Measurements from ENCODE around the gene MPEG1. TPM values are rescaled to one million over a fixed set of nuclear protein-coding genes. Genes with fewer than 3 reads are reported as not detected.

MPEG1 gene
- total and polyA plus RNA-seq, 2 donors (not counting 1 experiment from before 2014, with no cell fraction given): not detected

DNA sequence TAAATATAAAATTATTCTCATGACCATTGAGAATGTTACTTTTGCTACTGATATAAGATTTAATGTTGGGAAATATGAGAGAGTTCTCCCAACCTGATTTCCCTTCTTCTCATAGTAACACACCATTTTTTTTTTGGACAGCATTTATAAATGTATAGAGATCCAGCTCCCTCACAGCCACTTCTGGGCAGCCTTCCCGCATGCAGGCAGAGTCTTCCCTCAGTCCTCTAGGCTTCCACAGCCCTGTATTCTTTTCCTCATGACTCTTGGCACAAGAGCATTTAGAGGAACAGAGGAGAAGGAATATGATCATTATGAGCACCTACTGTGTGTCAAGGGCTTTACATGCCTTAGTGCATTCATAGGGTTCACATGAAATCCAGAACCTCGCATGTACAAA, 31.8 kb downstream of the MPEG1 start:
- DNase-seq (ENCODE audit: low read depth in 2 of 2): no peak
- Histone ChIP-seq H4K20me1 (ENCODE audit: control insufficient read depth, extremely low read depth, insufficient read depth, low read length) (no peaks in the 10 kb centered on the region), H3K36me3 (ENCODE audit: control insufficient read depth, insufficient read depth, low read length) (peaks cover 3% of the 10 kb centered on the region)

DNA sequence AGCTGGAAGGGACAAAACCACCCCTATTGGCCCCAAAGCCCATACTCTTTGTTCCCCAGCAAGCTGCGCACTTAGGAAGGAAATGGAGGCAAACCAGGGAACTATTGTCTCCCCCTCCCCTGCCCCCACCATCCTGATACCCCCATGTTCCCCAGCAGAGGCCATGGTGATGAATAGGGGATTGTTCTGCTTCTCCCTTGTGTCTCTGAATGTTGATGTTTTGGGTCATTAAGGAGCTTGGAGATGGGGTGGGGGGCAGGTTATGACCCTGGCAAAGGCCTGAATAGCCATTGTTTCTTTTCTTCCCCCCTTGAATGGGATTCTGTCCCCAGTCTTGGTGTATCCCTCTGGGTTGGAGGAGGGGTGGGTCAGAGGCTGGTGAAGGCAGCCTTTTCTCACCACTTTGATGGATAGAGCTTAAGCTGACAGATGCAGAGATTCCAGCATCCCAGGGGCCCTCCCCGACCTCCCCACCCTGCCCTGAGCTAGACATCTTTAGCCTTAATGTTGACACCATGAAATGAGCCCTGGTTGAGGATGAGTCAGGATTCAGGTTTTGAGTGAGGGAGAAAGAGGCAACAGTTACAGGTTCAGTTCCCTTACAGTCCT, 32.5 kb downstream of the MPEG1 start:
- no peak overlapping the region for H3K27ac ChIP-seq (ENCODE audit: insufficient read depth, low read length)
- H3K9me3 ChIP-seq (ENCODE audit: control insufficient read depth, insufficient read depth, low read depth, low read length): no peaks in the 10 kb centered on the region
- TF ChIP-seq, protein P1, sequence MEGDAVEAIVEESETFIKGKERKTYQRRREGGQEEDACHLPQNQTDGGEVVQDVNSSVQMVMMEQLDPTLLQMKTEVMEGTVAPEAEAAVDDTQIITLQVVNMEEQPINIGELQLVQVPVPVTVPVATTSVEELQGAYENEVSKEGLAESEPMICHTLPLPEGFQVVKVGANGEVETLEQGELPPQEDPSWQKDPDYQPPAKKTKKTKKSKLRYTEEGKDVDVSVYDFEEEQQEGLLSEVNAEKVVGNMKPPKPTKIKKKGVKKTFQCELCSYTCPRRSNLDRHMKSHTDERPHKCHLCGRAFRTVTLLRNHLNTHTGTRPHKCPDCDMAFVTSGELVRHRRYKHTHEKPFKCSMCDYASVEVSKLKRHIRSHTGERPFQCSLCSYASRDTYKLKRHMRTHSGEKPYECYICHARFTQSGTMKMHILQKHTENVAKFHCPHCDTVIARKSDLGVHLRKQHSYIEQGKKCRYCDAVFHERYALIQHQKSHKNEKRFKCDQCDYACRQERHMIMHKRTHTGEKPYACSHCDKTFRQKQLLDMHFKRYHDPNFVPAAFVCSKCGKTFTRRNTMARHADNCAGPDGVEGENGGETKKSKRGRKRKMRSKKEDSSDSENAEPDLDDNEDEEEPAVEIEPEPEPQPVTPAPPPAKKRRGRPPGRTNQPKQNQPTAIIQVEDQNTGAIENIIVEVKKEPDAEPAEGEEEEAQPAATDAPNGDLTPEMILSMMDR (conservative IDR thresholded peaks at IDR 0.05 in 1 of 2, IDR thresholded peaks at IDR 0.05 in 1 of 2; ENCODE audit: low read depth in 1 of 2, low read length in 2 of 2): no peak
- TF ChIP-seq EZH2 (IDR thresholded peaks at IDR 0.05; ENCODE audit: low read length, missing control alignments): no peak
- H3K4me2 ChIP-seq (ENCODE audit: extremely low read depth, insufficient read depth, low read length): no peak overlapping the region
- H4K20me1 ChIP-seq (ENCODE audit: control insufficient read depth, extremely low read depth, insufficient read depth, low read length): no peaks in the 10 kb centered on the region
- no peak for DNase-seq (ENCODE audit: low read depth in 2 of 2)
- no peaks in the 10 kb centered on the region for H3K79me2 ChIP-seq (ENCODE audit: control insufficient read depth, insufficient read depth, low read length)
- H3K27me3 ChIP-seq (ENCODE audit: control insufficient read depth, insufficient read depth, low read length): no peaks in the 10 kb centered on the region
- peaks cover 3% of the 10 kb centered on the region for H3K36me3 ChIP-seq (ENCODE audit: control insufficient read depth, insufficient read depth, low read length)
- no peak overlapping the region for H2AFZ ChIP-seq (ENCODE audit: low read length)
- H3K9ac ChIP-seq (ENCODE audit: insufficient read depth, low read length): no peak overlapping the region
- peaks cover 4% of the 10 kb centered on the region for H3K4me1 ChIP-seq (ENCODE audit: control insufficient read depth, extremely low read depth, insufficient read depth, low read length)
- H3K4me3 ChIP-seq (replicated peaks in 1 of 4; ENCODE audit: control extremely low read depth in 1 of 4, insufficient read depth in 1 of 4, low read depth in 3 of 4, low read length in 4 of 4): no peak overlapping the region

More for the DNA sequence above, 31.8 kb downstream of the MPEG1 start:
- no peak overlapping the region for H3K4me3 ChIP-seq (replicated peaks in 1 of 4; ENCODE audit: control extremely low read depth in 1 of 4, insufficient read depth in 1 of 4, low read depth in 3 of 4, low read length in 4 of 4)
- no peaks in the 10 kb centered on the region for H3K9me3 ChIP-seq (ENCODE audit: control insufficient read depth, insufficient read depth, low read depth, low read length)
- H3K27me3 ChIP-seq (ENCODE audit: control insufficient read depth, insufficient read depth, low read length): no peaks in the 10 kb centered on the region
- H3K4me2 ChIP-seq (ENCODE audit: extremely low read depth, insufficient read depth, low read length): no peak overlapping the region
- no peak overlapping the region for H3K27ac ChIP-seq (ENCODE audit: insufficient read depth, low read length)
- H3K4me1 ChIP-seq (ENCODE audit: control insufficient read depth, extremely low read depth, insufficient read depth, low read length): peaks cover 4% of the 10 kb centered on the region
- no peak for TF ChIP-seq EZH2 (IDR thresholded peaks at IDR 0.05; ENCODE audit: low read length, missing control alignments)
- TF ChIP-seq, protein P1 (conservative IDR thresholded peaks at IDR 0.05 in 1 of 2, IDR thresholded peaks at IDR 0.05 in 1 of 2; ENCODE audit: low read depth in 1 of 2, low read length in 2 of 2): no peak
- no peak overlapping the region for H3K9ac ChIP-seq (ENCODE audit: insufficient read depth, low read length)
- H3K79me2 ChIP-seq (ENCODE audit: control insufficient read depth, insufficient read depth, low read length): no peaks in the 10 kb centered on the region
- no peak overlapping the region for H2AFZ ChIP-seq (ENCODE audit: low read length)

DNA sequence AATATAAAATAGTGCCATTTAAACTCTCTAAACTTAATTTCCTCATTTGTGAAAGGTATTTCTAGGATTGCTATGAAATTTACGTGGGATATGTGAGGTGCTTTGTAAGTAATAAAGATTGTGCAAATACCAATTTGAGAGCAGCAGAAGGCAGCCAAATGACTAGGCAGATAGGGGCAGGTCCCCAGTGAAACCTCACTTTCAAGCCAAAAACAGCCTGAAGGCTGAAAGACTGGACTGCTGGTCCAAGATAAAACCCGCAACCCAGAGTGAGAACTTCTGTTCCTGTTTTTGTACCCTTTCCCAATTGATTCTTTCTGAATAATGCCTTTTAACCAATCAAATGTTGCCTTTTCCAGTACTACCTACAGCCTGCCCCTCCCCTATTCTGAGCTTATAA, 33.6 kb downstream of the MPEG1 start:
- TF ChIP-seq, protein P1 (conservative IDR thresholded peaks at IDR 0.05 in 1 of 2, IDR thresholded peaks at IDR 0.05 in 1 of 2; ENCODE audit: low read depth in 1 of 2, low read length in 2 of 2): no peak
- no peak for TF ChIP-seq EZH2 (IDR thresholded peaks at IDR 0.05; ENCODE audit: low read length, missing control alignments)
- no peak overlapping the region for H3K9ac ChIP-seq (ENCODE audit: insufficient read depth, low read length)
- H3K4me2 ChIP-seq (ENCODE audit: extremely low read depth, insufficient read depth, low read length): no peak overlapping the region
- no peaks in the 10 kb centered on the region for H4K20me1 ChIP-seq (ENCODE audit: control insufficient read depth, extremely low read depth, insufficient read depth, low read length)
- H2AFZ ChIP-seq (ENCODE audit: low read length): no peak overlapping the region
- no peak for DNase-seq (ENCODE audit: low read depth in 2 of 2)
- no peak overlapping the region for H3K4me3 ChIP-seq (replicated peaks in 1 of 4; ENCODE audit: control extremely low read depth in 1 of 4, insufficient read depth in 1 of 4, low read depth in 3 of 4, low read length in 4 of 4)
- peaks cover 3% of the 10 kb centered on the region for H3K36me3 ChIP-seq (ENCODE audit: control insufficient read depth, insufficient read depth, low read length)
- H3K79me2 ChIP-seq (ENCODE audit: control insufficient read depth, insufficient read depth, low read length): no peaks in the 10 kb centered on the region
- H3K27me3 ChIP-seq (ENCODE audit: control insufficient read depth, insufficient read depth, low read length): no peaks in the 10 kb centered on the region
- H3K27ac ChIP-seq (ENCODE audit: insufficient read depth, low read length): no peak overlapping the region
- no peaks in the 10 kb centered on the region for H3K9me3 ChIP-seq (ENCODE audit: control insufficient read depth, insufficient read depth, low read depth, low read length)
- H3K4me1 ChIP-seq (ENCODE audit: control insufficient read depth, extremely low read depth, insufficient read depth, low read length): peaks cover 7% of the 10 kb centered on the region

Data from fibroblast of lung (primary cell).